ENCODE results near the gene ZNF428. TPM values are rescaled to one million over a fixed set of nuclear protein-coding genes. Genes with fewer than 3 reads are reported as not detected.

Gene ZNF428
- total and polyA plus RNA-seq, 2 of the 8 experiments (the other 6 are each of a cell fraction or from before 2014, with no cell fraction given) = 7.8 to 16.7 TPM

- Histone ChIP-seq H3K27ac (ENCODE audit: low read depth, low read length) (no peak overlapping the region), H2BK20ac (ENCODE audit: low read length) (no peak overlapping the region), H2BK5ac (ENCODE audit: low read depth, low read length) (no peak overlapping the region), H3K9ac (replicated peaks in 1 of 4; ENCODE audit: extremely low read depth in 1 of 4, low read depth in 3 of 4, low read length in 3 of 4) (no peak overlapping the region), H4K91ac (replicated peaks; ENCODE audit: insufficient read length, low read length) (no peak overlapping the region), H3K56ac (replicated peaks; ENCODE audit: insufficient read length, low read depth, low read length) (no peak overlapping the region), H4K8ac (ENCODE audit: extremely low read depth, insufficient read depth, low read length) (no peak overlapping the region), H4K5ac (ENCODE audit: insufficient read length, low read depth, low read length) (no peak overlapping the region), H3K36me3 (ENCODE audit: control insufficient read depth in 2 of 4, insufficient read depth in 4 of 4, low read length in 3 of 4) (peaks cover 0 to 8% (median 0%) of the 10 kb centered on the region in 4 experiments; a peak in 1 of 8 replicates), H2BK120ac (replicated peaks; ENCODE audit: low read depth, low read length) (no peak overlapping the region), H3K4me3 (ENCODE audit: extremely low read depth in 1 of 4, insufficient read depth in 2 of 4, low read depth in 3 of 4, low read length in 4 of 4) (no peak overlapping the region), H2BK15ac (ENCODE audit: low read length) (no peak overlapping the region), H4K20me1 (replicated peaks in 1 of 2; ENCODE audit: control insufficient read depth in 1 of 2, insufficient read depth in 2 of 2, low read length in 2 of 2) (peaks cover 0 to 8% of the 10 kb centered on the region in 2 experiments), H3K4me2 (ENCODE audit: insufficient read depth in 1 of 2, low read depth in 2 of 2, low read length in 2 of 2) (no peak overlapping the region), H3K79me1 (ENCODE audit: low read depth, low read length) (no peaks in the 10 kb centered on the region; the same call in 1 of the 2 replicates), H3K14ac (ENCODE audit: insufficient read length) (no peak overlapping the region), H2AK5ac (ENCODE audit: low read depth, low read length) (no peak overlapping the region), H3K4ac (replicated peaks; ENCODE audit: insufficient read length, low read depth, low read length) (no peak overlapping the region), H2AFZ (ENCODE audit: low read length) (no peak overlapping the region), H3K18ac (ENCODE audit: extremely low read depth, low read length) (no peak overlapping the region), H3K79me2 (ENCODE audit: control insufficient read depth in 1 of 2, insufficient read depth in 2 of 2, low read length in 2 of 2) (peaks cover 0 to 2% of the 10 kb centered on the region in 2 experiments; a peak in 1 of 4 replicates), H3K23me2 (ENCODE audit: low read depth, low read length) (no peaks in the 10 kb centered on the region), H3K9me3 (ENCODE audit: insufficient read depth in 2 of 2, low read depth in 1 of 2, low read length in 1 of 2) (no peaks in the 10 kb centered on the region), H3K23ac (ENCODE audit: insufficient read length) (no peak overlapping the region), H2BK12ac (ENCODE audit: low read depth, low read length) (no peak overlapping the region), H3K27me3 (replicated peaks in 1 of 4; ENCODE audit: control insufficient read depth in 3 of 4, extremely low read depth in 1 of 4, insufficient read depth in 3 of 4, low read length in 3 of 4) (no peaks in the 10 kb centered on the region), H3K4me1 (replicated peaks in 1 of 4; ENCODE audit: control insufficient read depth in 3 of 4, insufficient read depth in 4 of 4, low read length in 3 of 4) (no peaks in the 10 kb centered on the region)
- POLR2A ChIA-PET (ENCODE audit: partially characterized antibody) = interaction anchor here (0.9 to 1.7 kb wide), 4 partner anchors 11 to 72 kb away, joined by 3 to 5 read pairs (median 4); partner anchors contain the start of genes IRGQ, XRCC1 and ZNF576
- WGBS, 2 experiments (ENCODE audit: extremely low coverage in 1 of 2, insufficient coverage in 1 of 2, insufficient read length in 1 of 2, insufficient replicate concordance in 2 of 2, low coverage in 1 of 2, low lambda C conversion rate in 2 of 2, missing lambda C conversion rate in 1 of 2) = 91% methylated on average over 10 of the region's 10 CpGs; no CpG with 5 or more reads in 1 of the 2 experiments
- FAIRE-seq (no peak), DNase-seq (ENCODE audit: low read depth in 1 of 2, low spot score in 2 of 2) (no peak)
- CTCF ChIA-PET (ENCODE audit: partially characterized antibody) = interaction anchor here (0.6 to 9.3 kb wide), 5 partner anchors 9 to 480 kb away, joined by 3 to 82 read pairs (median 4); no protein-coding TSS in a partner anchor
- no peak for TF ChIP-seq NANOG (IDR thresholded peaks at IDR 0.05; ENCODE audit: insufficient read depth, low read depth, low read length, poor library complexity, severe bottlenecking)
- no peak for TF ChIP-seq JUND (IDR thresholded peaks at IDR 0.05; ENCODE audit: low read length)
- no peak for TF ChIP-seq CTCF (IDR thresholded peaks at IDR 0.05; ENCODE audit: control extremely low read depth in 1 of 3, insufficient read depth in 1 of 3, low read depth in 1 of 3, low read length in 3 of 3)
- no peak for TF ChIP-seq RXRA (IDR thresholded peaks at IDR 0.05; ENCODE audit: insufficient read depth, low read depth, low read length)
- TF ChIP-seq SP2 (IDR thresholded peaks at IDR 0.05; ENCODE audit: low read length) = no peak
- no peak for TF ChIP-seq SP1 (IDR thresholded peaks at IDR 0.05; ENCODE audit: low read depth, low read length)
- no peak for TF ChIP-seq TCF12 (IDR thresholded peaks at IDR 0.05; ENCODE audit: low read depth, low read length)
- TF ChIP-seq SP4 (IDR thresholded peaks at IDR 0.05; ENCODE audit: low read length) = no peak
- no peak for TF ChIP-seq POLR2AphosphoS5 (IDR thresholded peaks at IDR 0.05; ENCODE audit: low read depth, low read length)
- TF ChIP-seq POLR2A (IDR thresholded peaks at IDR 0.05; ENCODE audit: control extremely low read depth in 1 of 2, low read depth in 2 of 2, low read length in 2 of 2) = no peak
- TF ChIP-seq RBBP5 (IDR thresholded peaks at IDR 0.05; ENCODE audit: borderline replicate concordance, low read depth, low read length) = no peak
Observed at GRCh38 chr19:43563816-43564457, 55.5 kb downstream of the ZNF428 start.
